Measurements from ENCODE around the gene HACL1. TPM values are rescaled to one million over a fixed set of nuclear protein-coding genes. Genes with fewer than 3 reads are reported as not detected.

The HACL1 gene
- total and polyA plus RNA-seq, 4 donors: 15.6 to 29.4 (median 20.3) TPM

DNA sequence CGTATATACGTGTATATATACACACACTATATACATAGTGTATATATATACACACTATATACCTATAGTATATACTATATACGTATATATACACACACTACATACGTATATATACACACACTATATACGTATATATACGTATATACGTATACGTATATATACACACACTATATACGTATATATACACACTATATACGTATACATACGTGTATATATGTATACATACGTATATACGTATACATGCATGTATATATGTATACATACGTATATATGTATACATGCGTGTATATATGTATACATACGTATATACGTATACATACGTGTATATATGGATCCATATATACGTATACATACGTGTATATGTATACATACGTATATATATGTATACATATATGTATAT is 9.4 kb downstream of the HACL1 start:
- DNase-seq (ENCODE audit: low read depth in 4 of 6, low spot score in 6 of 6): no peak
- WGBS (ENCODE audit: insufficient coverage): no CpG with 5 or more reads among the region's 21 CpGs
- Histone ChIP-seq H3K9me3 (ENCODE audit: control insufficient read depth, insufficient read depth, low read length) (no peaks in the 10 kb centered on the region), H3K4me3 (ENCODE audit: low read depth, low read length) (no peak overlapping the region), H3K36me3 (ENCODE audit: control insufficient read depth, insufficient read depth, low read length) (peaks cover 20% of the 10 kb centered on the region), H3K27ac (ENCODE audit: low read depth, low read length) (no peak overlapping the region), H3K4me1 (ENCODE audit: control insufficient read depth, insufficient read depth, low read length) (no peaks in the 10 kb centered on the region), H3K27me3 (ENCODE audit: control insufficient read depth, insufficient read depth, low read length) (no peaks in the 10 kb centered on the region)

DNA sequence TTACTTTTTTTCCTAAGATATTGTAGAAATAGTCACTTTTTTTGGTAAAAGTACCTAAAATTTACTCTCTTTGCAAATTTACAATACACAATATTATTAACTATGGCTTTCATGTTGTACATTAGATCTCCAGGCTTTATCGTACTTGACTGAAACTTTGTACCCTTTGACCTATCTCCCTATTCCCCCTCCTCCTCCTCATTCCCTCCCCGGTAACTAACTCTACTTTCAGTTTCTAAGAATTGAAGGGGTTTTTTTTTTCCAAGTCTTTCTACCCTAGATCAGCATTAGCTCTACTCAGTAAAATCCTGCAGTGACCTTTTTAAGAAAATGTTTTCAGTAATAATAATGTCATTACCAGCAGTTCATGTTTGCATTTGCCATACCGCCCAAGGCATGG is 10.1 kb downstream of the HACL1 start:
- peaks cover 20% of the 10 kb centered on the region for H3K36me3 ChIP-seq (ENCODE audit: control insufficient read depth, insufficient read depth, low read length)
- H3K4me1 ChIP-seq (ENCODE audit: control insufficient read depth, insufficient read depth, low read length): no peaks in the 10 kb centered on the region
- no peak overlapping the region for H3K27ac ChIP-seq (ENCODE audit: low read depth, low read length)
- no peaks in the 10 kb centered on the region for H3K27me3 ChIP-seq (ENCODE audit: control insufficient read depth, insufficient read depth, low read length)
- no CpG with 5 or more reads among the region's 3 CpGs for WGBS (ENCODE audit: insufficient coverage)
- no peaks in the 10 kb centered on the region for H3K9me3 ChIP-seq (ENCODE audit: control insufficient read depth, insufficient read depth, low read length)
- peak in 1 of 6 donors; percentile 28 for DNase-seq (ENCODE audit: low read depth in 4 of 6, low spot score in 6 of 6)
- no peak overlapping the region for H3K4me3 ChIP-seq (ENCODE audit: low read depth, low read length)

DNA sequence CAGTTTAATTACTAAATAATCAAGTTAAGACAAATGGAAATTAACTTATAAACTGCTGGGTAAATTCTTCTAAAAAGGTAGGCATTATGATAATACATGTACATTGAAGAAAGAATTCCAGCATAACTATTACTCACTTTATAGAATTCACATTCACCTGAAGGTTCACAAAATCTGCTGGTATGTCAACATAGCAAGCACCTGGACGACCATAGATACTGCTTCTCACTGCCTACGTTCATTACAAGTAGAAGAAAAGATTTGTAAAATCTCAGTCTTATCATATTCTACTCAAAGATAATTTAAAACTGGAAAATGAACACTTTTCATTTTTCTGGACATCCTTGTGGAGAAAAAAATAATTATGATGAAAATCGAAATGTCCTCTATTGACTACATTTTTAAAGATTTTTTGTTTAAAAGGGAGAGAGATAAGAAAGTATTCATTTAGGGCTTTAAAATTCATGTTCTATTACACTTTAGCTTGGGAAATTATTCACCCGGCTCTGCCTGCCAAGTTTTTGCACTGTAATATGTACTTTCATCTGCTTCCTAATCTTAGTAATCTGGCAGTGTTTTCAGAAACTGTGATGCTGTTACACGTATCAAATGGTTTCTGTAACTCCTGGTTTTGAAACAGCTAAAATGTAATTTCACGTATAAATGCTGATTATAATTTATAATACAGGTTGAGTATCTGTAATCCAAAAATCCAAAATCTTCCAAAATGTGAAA is 16.1 kb downstream of the HACL1 start:
- no peaks in the 10 kb centered on the region for H3K9me3 ChIP-seq (ENCODE audit: control insufficient read depth, insufficient read depth, low read length)
- DNase-seq (ENCODE audit: low read depth in 4 of 6, low spot score in 6 of 6): peak in 1 of 6 donors; percentile 58
- H3K27ac ChIP-seq (ENCODE audit: low read depth, low read length): no peak overlapping the region
- no CpG with 5 or more reads among the region's 6 CpGs for WGBS (ENCODE audit: insufficient coverage)
- H3K4me1 ChIP-seq (ENCODE audit: control insufficient read depth, insufficient read depth, low read length): no peaks in the 10 kb centered on the region
- H3K4me3 ChIP-seq (ENCODE audit: low read depth, low read length): no peak overlapping the region
- H3K36me3 ChIP-seq (ENCODE audit: control insufficient read depth, insufficient read depth, low read length): peaks cover 21% of the 10 kb centered on the region
- no peaks in the 10 kb centered on the region for H3K27me3 ChIP-seq (ENCODE audit: control insufficient read depth, insufficient read depth, low read length)

DNA sequence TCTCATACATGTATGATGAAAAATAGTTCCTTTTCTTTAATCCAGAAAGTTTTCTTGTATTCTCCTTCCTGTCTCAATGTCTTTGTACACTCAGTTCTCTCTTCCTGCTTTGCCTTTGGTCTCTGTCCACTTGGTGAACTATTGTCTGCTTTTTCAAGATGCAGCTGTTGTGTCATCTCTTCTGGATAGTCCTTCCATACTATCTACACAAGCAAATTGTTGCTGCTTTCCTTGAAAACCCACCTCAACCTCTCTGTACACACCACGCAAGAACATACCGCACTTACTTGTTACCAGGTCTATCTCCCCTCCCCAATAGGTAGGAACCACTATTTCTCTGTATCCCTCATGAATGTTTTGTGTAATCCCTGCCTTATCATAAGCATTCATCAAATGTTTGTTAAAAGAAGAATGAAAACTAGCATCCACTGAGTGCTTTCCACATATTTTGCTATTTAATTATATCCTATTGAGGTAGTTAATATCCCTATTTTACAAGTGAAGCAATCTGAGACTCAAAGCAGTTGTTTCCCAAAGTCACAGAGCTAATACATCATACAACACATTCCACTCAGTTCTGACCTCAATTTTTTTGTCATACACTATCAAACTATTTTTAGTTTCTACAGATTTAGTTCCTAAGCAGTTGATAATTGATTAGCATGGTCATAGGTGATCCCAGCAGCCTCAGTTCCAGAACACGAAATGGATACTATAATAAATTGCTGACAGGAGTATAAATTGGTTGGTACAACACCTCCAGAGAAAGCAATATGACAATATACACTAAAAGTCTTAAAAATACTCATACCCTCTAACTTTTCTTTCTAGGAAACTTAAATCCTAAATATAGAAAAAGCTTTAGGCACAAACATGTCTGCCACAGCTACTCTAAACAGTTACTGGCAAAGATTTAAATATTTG is 19.6 kb downstream of the HACL1 start:
- no peak overlapping the region for H3K27ac ChIP-seq (ENCODE audit: low read depth, low read length)
- H3K4me1 ChIP-seq (ENCODE audit: control insufficient read depth, insufficient read depth, low read length): no peaks in the 10 kb centered on the region
- WGBS (ENCODE audit: insufficient coverage): 100% methylated on average over 2 of the region's 3 CpGs
- no peak for DNase-seq (ENCODE audit: low read depth in 4 of 6, low spot score in 6 of 6)
- H3K36me3 ChIP-seq (ENCODE audit: control insufficient read depth, insufficient read depth, low read length): peaks cover 13% of the 10 kb centered on the region
- H3K4me3 ChIP-seq (ENCODE audit: low read depth, low read length): no peak overlapping the region
- no peaks in the 10 kb centered on the region for H3K9me3 ChIP-seq (ENCODE audit: control insufficient read depth, insufficient read depth, low read length)
- no peaks in the 10 kb centered on the region for H3K27me3 ChIP-seq (ENCODE audit: control insufficient read depth, insufficient read depth, low read length)

DNA sequence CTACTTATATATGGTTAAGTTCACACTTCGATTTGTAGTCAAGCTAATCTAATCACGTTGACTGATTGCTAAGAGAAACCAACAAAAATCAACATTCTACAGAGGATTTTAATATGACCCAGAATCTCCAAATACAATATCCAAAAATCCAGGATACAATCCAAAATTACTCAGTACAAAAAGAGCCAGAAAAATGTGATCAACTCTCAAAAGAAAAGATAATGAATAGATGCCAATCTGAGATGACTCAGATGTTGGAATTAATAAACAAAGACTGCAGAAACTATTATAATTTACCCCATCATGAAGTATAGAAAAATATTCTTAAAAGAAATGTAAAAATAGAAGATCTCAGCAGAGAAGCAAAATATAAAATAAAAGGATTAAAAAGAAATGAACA is 22.3 kb downstream of the HACL1 start:
- DNase-seq (ENCODE audit: low read depth in 4 of 6, low spot score in 6 of 6): no peak
- no peak overlapping the region for H3K27ac ChIP-seq (ENCODE audit: low read depth, low read length)

DNA sequence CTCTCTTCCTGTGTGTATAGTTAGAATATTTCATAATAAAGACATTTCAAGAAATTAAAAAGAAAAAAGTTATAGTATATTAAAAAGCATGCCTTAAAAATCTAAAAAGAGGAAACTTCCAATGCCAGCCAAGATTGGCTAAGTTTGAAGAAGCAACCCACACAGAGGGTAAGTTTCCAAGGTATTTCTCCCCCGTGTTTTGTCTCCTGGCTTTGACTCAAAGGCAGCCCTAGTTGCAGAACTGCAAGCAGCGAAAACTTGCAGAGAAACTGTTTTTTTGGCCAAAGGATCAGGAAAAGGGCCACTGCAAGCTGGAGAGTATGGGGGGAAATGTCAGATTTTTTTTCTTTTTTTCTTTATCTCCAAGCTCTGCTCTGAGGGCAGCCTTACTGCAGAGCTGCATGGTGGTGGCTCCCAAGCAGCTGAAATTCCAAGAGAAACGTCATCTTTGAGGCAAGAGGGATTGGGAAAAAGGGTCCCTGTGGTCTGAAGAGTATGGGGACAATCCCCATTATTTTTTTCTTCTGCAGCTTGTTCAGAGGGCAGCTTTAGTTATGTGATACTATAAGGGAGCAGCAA is 23.0 kb downstream of the HACL1 start:
- DNase-seq (ENCODE audit: low read depth in 4 of 6, low spot score in 6 of 6): peak in 1 of 6 donors; percentile 24
- no peak overlapping the region for H3K27ac ChIP-seq (ENCODE audit: low read depth, low read length)
- H3K27me3 ChIP-seq (ENCODE audit: control insufficient read depth, insufficient read depth, low read length): no peaks in the 10 kb centered on the region
- H3K9me3 ChIP-seq (ENCODE audit: control insufficient read depth, insufficient read depth, low read length): no peaks in the 10 kb centered on the region
- peaks cover 11% of the 10 kb centered on the region for H3K36me3 ChIP-seq (ENCODE audit: control insufficient read depth, insufficient read depth, low read length)
- no peaks in the 10 kb centered on the region for H3K4me1 ChIP-seq (ENCODE audit: control insufficient read depth, insufficient read depth, low read length)
- WGBS (ENCODE audit: insufficient coverage): 67% methylated on average over 3 of the region's 3 CpGs
- H3K4me3 ChIP-seq (ENCODE audit: low read depth, low read length): no peak overlapping the region

More for the DNA sequence above, 22.3 kb downstream of the HACL1 start:
- no CpG with 5 or more reads among the region's 2 CpGs for WGBS (ENCODE audit: insufficient coverage)
- no peak overlapping the region for H3K4me3 ChIP-seq (ENCODE audit: low read depth, low read length)
- peaks cover 9% of the 10 kb centered on the region for H3K36me3 ChIP-seq (ENCODE audit: control insufficient read depth, insufficient read depth, low read length)
- H3K27me3 ChIP-seq (ENCODE audit: control insufficient read depth, insufficient read depth, low read length): no peaks in the 10 kb centered on the region
- no peaks in the 10 kb centered on the region for H3K4me1 ChIP-seq (ENCODE audit: control insufficient read depth, insufficient read depth, low read length)
- no peaks in the 10 kb centered on the region for H3K9me3 ChIP-seq (ENCODE audit: control insufficient read depth, insufficient read depth, low read length)

DNA sequence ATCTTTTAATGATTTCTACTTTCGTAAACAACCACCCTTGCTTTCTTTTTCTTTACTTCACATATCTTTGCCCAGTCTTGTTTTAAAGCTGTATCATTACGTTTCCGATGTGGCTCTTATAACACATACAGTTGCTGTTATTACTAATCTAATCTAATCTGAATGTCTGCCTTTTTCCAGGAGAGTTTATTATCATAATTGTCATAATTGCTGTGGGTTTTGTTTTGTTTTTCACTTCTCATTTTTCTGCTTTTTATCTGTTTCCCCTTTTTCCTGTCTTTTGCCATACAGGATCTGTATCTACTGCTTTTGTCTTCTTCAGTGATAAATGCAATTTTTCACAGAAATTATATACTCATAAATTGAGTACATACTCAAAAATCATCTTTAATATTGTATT is 24.9 kb downstream of the HACL1 start:
- Histone ChIP-seq H3K4me1 (ENCODE audit: control insufficient read depth, insufficient read depth, low read length) (no peaks in the 10 kb centered on the region), H3K36me3 (ENCODE audit: control insufficient read depth, insufficient read depth, low read length) (peaks cover 11% of the 10 kb centered on the region), H3K27ac (ENCODE audit: low read depth, low read length) (no peak overlapping the region), H3K27me3 (ENCODE audit: control insufficient read depth, insufficient read depth, low read length) (no peaks in the 10 kb centered on the region), H3K9me3 (ENCODE audit: control insufficient read depth, insufficient read depth, low read length) (no peaks in the 10 kb centered on the region), H3K4me3 (ENCODE audit: low read depth, low read length) (no peak overlapping the region)
- WGBS (ENCODE audit: insufficient coverage): no CpG with 5 or more reads among the region's 3 CpGs
- no peak for DNase-seq (ENCODE audit: low read depth in 4 of 6, low spot score in 6 of 6)

DNA sequence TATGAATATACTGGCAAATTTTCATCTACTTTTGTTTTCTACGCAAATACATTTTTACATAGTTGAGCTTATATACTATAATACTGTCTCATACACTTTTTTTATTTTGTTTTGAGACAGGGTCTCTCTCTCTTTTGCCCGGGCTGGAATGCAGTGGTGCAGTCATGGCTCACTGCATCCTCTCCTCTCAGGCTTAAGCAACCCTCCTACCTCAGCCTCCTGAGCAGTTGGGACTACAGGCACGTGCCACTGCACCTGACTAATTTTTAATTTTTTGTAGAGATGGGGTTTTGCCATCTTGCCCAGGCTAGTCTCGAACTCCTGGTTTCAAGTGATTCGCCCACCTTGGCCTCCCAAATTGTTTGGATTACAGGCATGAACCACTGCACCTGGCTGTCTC is 25.9 kb downstream of the HACL1 start:
- 100% methylated on average over 2 of the region's 5 CpGs for WGBS (ENCODE audit: insufficient coverage)
- Histone ChIP-seq H3K4me1 (ENCODE audit: control insufficient read depth, insufficient read depth, low read length) (no peaks in the 10 kb centered on the region), H3K36me3 (ENCODE audit: control insufficient read depth, insufficient read depth, low read length) (peaks cover 11% of the 10 kb centered on the region), H3K4me3 (ENCODE audit: low read depth, low read length) (no peak overlapping the region), H3K9me3 (ENCODE audit: control insufficient read depth, insufficient read depth, low read length) (no peaks in the 10 kb centered on the region), H3K27ac (ENCODE audit: low read depth, low read length) (no peak overlapping the region), H3K27me3 (ENCODE audit: control insufficient read depth, insufficient read depth, low read length) (no peaks in the 10 kb centered on the region)
- no peak for DNase-seq (ENCODE audit: low read depth in 4 of 6, low spot score in 6 of 6)

DNA sequence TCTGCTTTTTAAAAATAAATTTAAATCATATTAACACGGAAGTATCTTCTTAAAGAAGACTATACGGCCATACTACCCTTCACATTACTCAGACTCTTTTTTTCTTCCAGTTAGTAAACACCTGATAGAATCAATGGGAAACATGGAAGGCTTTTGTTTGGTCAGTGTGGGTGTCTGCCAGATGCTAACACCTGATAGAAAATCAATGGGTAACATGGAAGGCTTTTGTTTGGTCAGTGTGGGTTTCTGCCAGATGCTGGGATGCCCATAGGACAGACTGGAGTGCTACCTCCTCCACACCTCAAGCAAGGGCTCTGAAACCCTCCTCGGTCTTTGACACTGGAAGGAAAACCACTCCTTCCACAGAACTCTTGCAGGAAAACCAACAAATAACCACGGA is 29.2 kb downstream of the HACL1 start:
- no CpG with 5 or more reads among the region's 4 CpGs for WGBS (ENCODE audit: insufficient coverage)
- no peaks in the 10 kb centered on the region for H3K27me3 ChIP-seq (ENCODE audit: control insufficient read depth, insufficient read depth, low read length)
- no peaks in the 10 kb centered on the region for H3K4me1 ChIP-seq (ENCODE audit: control insufficient read depth, insufficient read depth, low read length)
- no peak overlapping the region for H3K27ac ChIP-seq (ENCODE audit: low read depth, low read length)
- no peak overlapping the region for H3K4me3 ChIP-seq (ENCODE audit: low read depth, low read length)
- DNase-seq (ENCODE audit: low read depth in 4 of 6, low spot score in 6 of 6): no peak
- H3K36me3 ChIP-seq (ENCODE audit: control insufficient read depth, insufficient read depth, low read length): peaks cover 17% of the 10 kb centered on the region
- H3K9me3 ChIP-seq (ENCODE audit: control insufficient read depth, insufficient read depth, low read length): no peaks in the 10 kb centered on the region

Data from spinal cord (tissue), 10 donors.